PFSK-1 (cell line): ENCODE results near the gene SLC46A1.

Experiments used
- FOXP2 ChIP-seq: optimal IDR thresholded peaks from 2 replicates; pipeline ENCODE3; 2011; ENCODE audit warnings: borderline replicate concordance, control low read depth, inconsistent platforms; ENCODE audit not compliant: insufficient read depth; ENCODE audit errors: extremely low read length, extremely low read depth
- POLR2AphosphoS5 ChIP-seq: IDR thresholded peaks from 2 replicates; pipeline ENCODE4 v1.6.1; 2012; ENCODE audit warnings: low read depth, mild to moderate bottlenecking, control low read depth, low read length, moderate library complexity
- SIN3A ChIP-seq: IDR thresholded peaks from 2 replicates; pipeline ENCODE4 v1.6.1; 2012; ENCODE audit warnings: mild to moderate bottlenecking, low read length, moderate library complexity, borderline replicate concordance; ENCODE audit not compliant: insufficient read depth
- TAF1 ChIP-seq: IDR thresholded peaks from 2 replicates; pipeline ENCODE4 v1.6.1; 2012; ENCODE audit warnings: low read length, control low read depth, borderline replicate concordance; ENCODE audit not compliant: insufficient read depth
- TF ChIP-seq, protein P1 (sequence below), 2 experiments: IDR thresholded peaks; 2 replicates each; pipeline versions ENCODE4 v1.6.1 to v1.8.0; 2011 to 2012; ENCODE audit warnings: low read depth in 2 of 2, low read length in 2 of 2, control low read depth in 1 of 2, inconsistent platforms in 1 of 2, mild to moderate bottlenecking in 1 of 2, moderate library complexity in 1 of 2; ENCODE audit not compliant: insufficient read depth in 1 of 2

Gene SLC46A1

DNA sequence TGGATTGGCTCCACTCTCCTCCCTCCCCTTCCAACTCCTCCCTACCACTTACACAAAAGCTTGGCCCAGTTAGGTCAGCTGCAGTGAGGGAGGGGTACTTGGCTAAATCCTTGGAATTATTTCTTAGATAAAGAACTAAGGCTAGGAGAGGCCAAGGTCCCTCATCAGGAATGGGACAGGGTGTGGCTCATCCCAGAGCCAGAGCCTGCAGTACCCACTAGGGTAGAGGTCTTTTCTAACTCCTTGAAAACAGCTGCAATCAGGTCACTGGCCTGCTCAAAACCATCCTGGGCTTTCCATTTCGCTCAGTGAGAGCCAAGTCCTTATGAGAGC is 1.9 kb upstream of the SLC46A1 start:
- no peak for TF ChIP-seq FOXP2
- TF ChIP-seq, protein P1, sequence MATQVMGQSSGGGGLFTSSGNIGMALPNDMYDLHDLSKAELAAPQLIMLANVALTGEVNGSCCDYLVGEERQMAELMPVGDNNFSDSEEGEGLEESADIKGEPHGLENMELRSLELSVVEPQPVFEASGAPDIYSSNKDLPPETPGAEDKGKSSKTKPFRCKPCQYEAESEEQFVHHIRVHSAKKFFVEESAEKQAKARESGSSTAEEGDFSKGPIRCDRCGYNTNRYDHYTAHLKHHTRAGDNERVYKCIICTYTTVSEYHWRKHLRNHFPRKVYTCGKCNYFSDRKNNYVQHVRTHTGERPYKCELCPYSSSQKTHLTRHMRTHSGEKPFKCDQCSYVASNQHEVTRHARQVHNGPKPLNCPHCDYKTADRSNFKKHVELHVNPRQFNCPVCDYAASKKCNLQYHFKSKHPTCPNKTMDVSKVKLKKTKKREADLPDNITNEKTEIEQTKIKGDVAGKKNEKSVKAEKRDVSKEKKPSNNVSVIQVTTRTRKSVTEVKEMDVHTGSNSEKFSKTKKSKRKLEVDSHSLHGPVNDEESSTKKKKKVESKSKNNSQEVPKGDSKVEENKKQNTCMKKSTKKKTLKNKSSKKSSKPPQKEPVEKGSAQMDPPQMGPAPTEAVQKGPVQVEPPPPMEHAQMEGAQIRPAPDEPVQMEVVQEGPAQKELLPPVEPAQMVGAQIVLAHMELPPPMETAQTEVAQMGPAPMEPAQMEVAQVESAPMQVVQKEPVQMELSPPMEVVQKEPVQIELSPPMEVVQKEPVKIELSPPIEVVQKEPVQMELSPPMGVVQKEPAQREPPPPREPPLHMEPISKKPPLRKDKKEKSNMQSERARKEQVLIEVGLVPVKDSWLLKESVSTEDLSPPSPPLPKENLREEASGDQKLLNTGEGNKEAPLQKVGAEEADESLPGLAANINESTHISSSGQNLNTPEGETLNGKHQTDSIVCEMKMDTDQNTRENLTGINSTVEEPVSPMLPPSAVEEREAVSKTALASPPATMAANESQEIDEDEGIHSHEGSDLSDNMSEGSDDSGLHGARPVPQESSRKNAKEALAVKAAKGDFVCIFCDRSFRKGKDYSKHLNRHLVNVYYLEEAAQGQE (IDR thresholded peaks at IDR 0.05; ENCODE audit: insufficient read depth in 1 of 2, low read depth in 2 of 2, low read length in 2 of 2): no peak
- TF ChIP-seq POLR2AphosphoS5: no peak
- TF ChIP-seq SIN3A: no peak

DNA sequence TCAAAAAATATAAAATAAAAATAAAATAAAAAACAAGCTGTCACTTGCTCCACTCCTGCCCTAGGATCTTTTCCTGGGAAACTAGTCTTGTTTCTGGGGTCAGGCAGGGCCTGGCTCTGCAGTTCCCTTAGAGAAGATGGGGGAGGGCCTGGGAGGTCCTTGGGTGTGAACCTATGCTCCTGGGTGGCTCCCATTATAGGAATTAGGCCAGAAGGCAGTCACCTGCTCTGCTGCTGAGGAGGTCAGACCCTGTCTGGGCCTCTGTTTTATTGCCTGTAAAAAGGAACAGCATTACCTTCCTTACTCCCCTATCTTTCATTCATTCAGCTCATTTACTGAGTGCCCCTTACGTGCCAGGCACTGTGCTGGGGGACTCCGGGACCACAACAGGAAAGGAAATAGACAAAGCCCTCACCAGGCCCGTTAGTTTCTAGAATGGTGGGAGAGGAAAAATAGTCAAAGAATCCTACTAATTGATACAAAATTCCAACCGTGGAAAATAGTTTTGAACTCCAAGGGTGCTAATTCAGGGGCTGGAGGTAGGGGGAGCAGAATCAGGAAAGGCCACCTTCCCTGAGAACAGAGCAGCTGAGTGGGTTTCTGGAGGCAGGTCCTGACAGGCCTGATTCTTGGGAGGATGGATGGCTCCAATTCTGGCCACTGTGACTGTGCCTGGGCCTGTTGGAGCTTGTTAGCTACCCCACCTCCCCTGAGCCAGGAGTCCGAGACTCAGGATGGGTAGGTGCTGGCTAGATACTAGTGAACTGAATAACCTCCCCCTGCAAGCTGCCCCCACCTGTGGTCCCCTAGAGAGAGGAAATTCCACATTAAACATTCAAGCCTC is 1.3 kb upstream of the SLC46A1 start:
- TF ChIP-seq POLR2AphosphoS5 (no peak), TAF1 (no peak), FOXP2 (no peak), SIN3A (no peak)
- TF ChIP-seq, protein P1 (IDR thresholded peaks at IDR 0.05; ENCODE audit: insufficient read depth in 1 of 2, low read depth in 2 of 2, low read length in 2 of 2): no peak

- no peak for TF ChIP-seq TAF1
- TF ChIP-seq POLR2AphosphoS5: no peak
- TF ChIP-seq, protein P1 (IDR thresholded peaks at IDR 0.05; ENCODE audit: insufficient read depth in 1 of 2, low read depth in 2 of 2, low read length in 2 of 2): no peak
- TF ChIP-seq FOXP2: no peak
- TF ChIP-seq SIN3A: no peak
Observed at GRCh38 chr17:28406473-28406814, 432 bp upstream of the SLC46A1 start.

DNA sequence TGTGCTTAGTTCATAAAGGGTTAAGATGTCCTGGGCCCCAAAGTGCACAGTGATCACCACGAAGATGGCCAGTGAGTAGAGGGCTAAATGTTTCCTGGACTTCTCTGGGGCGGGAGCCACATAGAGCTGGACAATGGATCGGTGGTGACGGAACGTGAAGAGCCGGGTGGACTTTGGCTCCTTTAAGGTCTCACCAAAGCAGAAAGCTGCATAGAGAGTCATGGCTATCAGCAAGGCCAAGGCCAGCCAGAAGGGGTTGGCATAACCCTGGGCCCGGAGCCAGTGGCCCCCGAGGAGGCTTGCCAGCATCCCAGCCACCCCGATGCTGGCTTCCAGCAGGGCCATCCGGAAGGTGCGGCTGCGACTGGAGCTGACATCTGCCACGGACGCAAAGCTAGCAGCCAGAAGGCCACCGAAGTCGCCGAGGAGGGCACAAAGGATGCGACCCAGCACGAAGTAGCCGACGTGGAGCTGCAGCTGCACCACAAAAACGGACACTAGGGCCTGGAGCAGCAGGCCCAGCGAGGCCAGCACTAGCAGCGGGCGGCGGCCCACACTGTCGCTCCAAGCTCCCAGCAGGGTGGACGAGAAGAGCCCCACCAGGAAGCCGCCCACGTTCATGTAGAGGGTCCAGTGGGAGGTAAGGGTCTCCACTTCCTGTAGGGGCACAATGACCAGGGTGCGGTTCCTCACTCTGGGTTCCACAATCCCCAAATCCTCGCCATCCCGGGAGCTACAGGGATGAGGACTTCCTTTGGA is 1.0 kb downstream of the SLC46A1 start:
- TF ChIP-seq FOXP2: no peak
- TF ChIP-seq TAF1: no peak

GRCh38 chr17:28404461-28404811 is 1.6 kb downstream of the SLC46A1 start:
- TF ChIP-seq FOXP2: no peak
- TF ChIP-seq, protein P1 (IDR thresholded peaks at IDR 0.05; ENCODE audit: insufficient read depth in 1 of 2, low read depth in 2 of 2, low read length in 2 of 2): no peak
